PFSK-1 (cell line): ENCODE data around the gene CADM2.

Experiments used
- FOXP2 ChIP-seq: optimal IDR thresholded peaks from 2 replicates; pipeline ENCODE3; 2011; ENCODE audit warnings: borderline replicate concordance, control low read depth, inconsistent platforms; ENCODE audit not compliant: insufficient read depth; ENCODE audit errors: extremely low read length, extremely low read depth
- POLR2AphosphoS5 ChIP-seq: IDR thresholded peaks from 2 replicates; pipeline ENCODE4 v1.6.1; 2012; ENCODE audit warnings: low read depth, mild to moderate bottlenecking, control low read depth, low read length, moderate library complexity
- REST ChIP-seq, 2 experiments: IDR thresholded peaks; 2 replicates each; pipeline versions ENCODE4 v1.6.1 to v1.8.0; 2011 to 2012; ENCODE audit warnings: low read depth in 2 of 2, low read length in 2 of 2, control low read depth in 1 of 2, inconsistent platforms in 1 of 2, mild to moderate bottlenecking in 1 of 2, moderate library complexity in 1 of 2; ENCODE audit not compliant: insufficient read depth in 1 of 2
- SIN3A ChIP-seq: IDR thresholded peaks from 2 replicates; pipeline ENCODE4 v1.6.1; 2012; ENCODE audit warnings: mild to moderate bottlenecking, low read length, moderate library complexity, borderline replicate concordance; ENCODE audit not compliant: insufficient read depth
- TAF1 ChIP-seq: IDR thresholded peaks from 2 replicates; pipeline ENCODE4 v1.6.1; 2012; ENCODE audit warnings: low read length, control low read depth, borderline replicate concordance; ENCODE audit not compliant: insufficient read depth

CADM2 gene

DNA sequence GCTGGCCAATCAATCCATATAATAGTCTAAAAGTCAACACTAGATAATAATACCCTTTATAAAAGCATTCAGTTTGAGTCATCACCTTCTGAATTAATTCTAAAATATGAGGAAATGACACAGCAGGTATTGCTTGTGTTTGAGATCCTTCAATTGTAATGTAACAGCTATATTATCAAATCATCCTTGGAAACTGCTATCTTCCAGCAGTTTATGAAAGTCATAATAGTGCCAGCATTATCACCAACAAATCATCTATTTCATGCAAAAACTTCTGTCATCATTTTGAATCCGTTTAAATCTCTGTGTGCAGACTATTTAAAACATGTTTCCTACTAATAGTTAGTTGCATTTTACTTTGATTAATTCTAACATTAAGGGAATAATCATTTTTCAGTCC, 468.7 kb downstream of the CADM2 start:
- TF ChIP-seq TAF1 (no peak), REST (IDR thresholded peaks at IDR 0.05; ENCODE audit: insufficient read depth in 1 of 2, low read depth in 2 of 2, low read length in 2 of 2) (no peak), SIN3A (no peak), FOXP2 (no peak), POLR2AphosphoS5 (no peak)

DNA sequence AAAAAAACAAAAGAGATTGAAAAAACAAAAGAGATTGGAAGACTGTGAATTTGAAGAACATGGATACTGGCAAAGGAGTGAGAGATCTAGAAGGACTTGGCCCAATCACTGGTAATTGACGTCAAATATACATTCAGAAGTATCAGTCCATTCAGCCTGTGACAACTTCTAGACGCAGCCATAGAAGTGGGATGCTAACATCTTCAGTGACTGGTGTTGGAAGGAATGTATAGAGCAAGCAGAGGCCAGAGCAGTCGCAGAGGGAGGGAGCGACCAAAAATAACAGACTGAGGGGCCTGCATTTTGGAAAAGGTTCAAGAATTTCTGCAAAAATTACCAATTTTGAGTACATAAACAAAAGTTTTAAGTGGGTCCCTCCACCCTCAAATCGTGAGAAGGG, 473.3 kb downstream of the CADM2 start:
- TF ChIP-seq POLR2AphosphoS5 (no peak), TAF1 (no peak), SIN3A (no peak), FOXP2 (no peak), REST (IDR thresholded peaks at IDR 0.05; ENCODE audit: insufficient read depth in 1 of 2, low read depth in 2 of 2, low read length in 2 of 2) (no peak)

DNA sequence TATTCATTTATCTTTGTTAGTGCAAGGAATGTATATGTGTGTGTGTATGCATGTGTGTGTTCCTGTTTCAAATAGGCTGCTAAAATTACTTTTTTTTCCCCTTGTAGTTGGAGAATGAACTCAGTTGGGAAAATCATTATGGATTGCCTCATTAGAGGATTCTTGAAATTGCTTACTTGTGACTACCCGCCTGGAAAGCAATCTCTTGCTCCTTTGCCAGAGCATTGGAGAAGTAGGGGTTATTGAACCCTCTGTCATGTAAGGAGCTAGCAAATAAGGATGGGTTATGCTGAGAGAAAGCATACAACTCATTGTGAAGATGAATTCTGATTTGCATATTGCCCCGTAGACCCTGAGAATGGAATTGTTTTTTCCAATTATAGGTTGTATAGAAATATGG, 474.5 kb downstream of the CADM2 start:
- no peak for TF ChIP-seq FOXP2
- TF ChIP-seq SIN3A: no peak
- TF ChIP-seq TAF1: no peak
- no peak for TF ChIP-seq POLR2AphosphoS5
- TF ChIP-seq REST (IDR thresholded peaks at IDR 0.05; ENCODE audit: insufficient read depth in 1 of 2, low read depth in 2 of 2, low read length in 2 of 2): no peak

- TF ChIP-seq REST (IDR thresholded peaks at IDR 0.05; ENCODE audit: insufficient read depth in 1 of 2, low read depth in 2 of 2, low read length in 2 of 2): no peak
- no peak for TF ChIP-seq FOXP2
- TF ChIP-seq POLR2AphosphoS5: no peak
- no peak for TF ChIP-seq TAF1
- TF ChIP-seq SIN3A: no peak
Measured at GRCh38 chr3:85455561-85456200, 496.9 kb downstream of the CADM2 start.
